ENCODE data around the gene PLEKHG4. TPM values are rescaled to one million over a fixed set of nuclear protein-coding genes. Genes with fewer than 3 reads are reported as not detected.

Gene PLEKHG4
- polyA plus RNA-seq, 2 of the 4 experiments (the other 2 are of a cell fraction) = 10.0 to 15.9 TPM

GRCh38 chr16:67326115-67326471 lies 46.8 kb downstream of the PLEKHG4 start:
- TF ChIP-seq FOXS1 (CRISPR knock-in tag; IDR thresholded peaks at IDR 0.05) (no peak), GATA3 (IDR thresholded peaks at IDR 0.05; ENCODE audit: borderline replicate concordance) (no peak), EP300 (IDR thresholded peaks at IDR 0.05) (no peak), HOXB13 (CRISPR knock-in tag; IDR thresholded peaks at IDR 0.05; ENCODE audit: low read depth) (no peak)
- POLR2A ChIA-PET = no interaction called here
- Histone ChIP-seq H3K4me2 (peak overlapping the region; percentile 92), H3K4me1 (peaks cover 15% of the 10 kb centered on the region), H3K27ac (peak overlapping the region; percentile 70 to 82), H3K4me3 (peak overlapping the region; percentile 60), H3K9me3 (no peaks in the 10 kb centered on the region)
- CTCF ChIA-PET = interaction anchor here (0.7 to 6.2 kb wide), 39 partner anchors 8 to 159 kb away, joined by 3 to 49 read pairs (median 6); partner anchors contain the start of genes FHOD1, SLC9A5 and TPPP3
- DNase-seq (ENCODE audit: low read depth in 1 of 2, low spot score in 1 of 2) = no peak
- 9% methylated on average over 11 of the region's 11 CpGs for WGBS (ENCODE audit: missing lambda C conversion rate)
- ATAC-seq = peak in 1 of 2 experiments; percentile 11; a peak in 2 of 6 replicates
- FAIRE-seq = no peak

GRCh38 chr16:67326472-67327309 lies 47.4 kb downstream of the PLEKHG4 start, which contains the start of the genes KCTD19 and LRRC36:
Gene KCTD19, minus strand, starts transcription at chr16:67326741. Its CDS starts 34 bp downstream, at chr16:67326707.
Gene LRRC36, plus strand, starts transcription at chr16:67326815. Its CDS starts 48 bp downstream, at chr16:67326863.
- Histone ChIP-seq H3K4me1 (peaks cover 15% of the 10 kb centered on the region), H3K4me2 (peak within 1 kb of the TSS; percentile 92), H3K4me3 (peak within 1 kb of the TSS; percentile 60), H3K27ac (peak within 1 kb of the TSS; percentile 70 to 82), H3K9me3 (no peaks in the 10 kb centered on the region)
- peak; percentile 37; the same call in 1 of the 2 replicates for TF ChIP-seq E2F6 (IDR thresholded peaks at IDR 0.05; ENCODE audit: borderline replicate concordance, low read depth)
- TF ChIP-seq CTCF (IDR thresholded peaks at IDR 0.05) = peak; percentile 62
- TF ChIP-seq RAD21 (conservative IDR thresholded peaks at IDR 0.05 in 1 of 2, IDR thresholded peaks at IDR 0.05 in 1 of 2) = peak; percentile 39 to 61
- TF ChIP-seq MAX (IDR thresholded peaks at IDR 0.05) = peak; percentile 46; the same call in 1 of the 2 replicates
- peak; percentile 43; the same call in 1 of the 2 replicates for TF ChIP-seq PHF8 (IDR thresholded peaks at IDR 0.05; ENCODE audit: borderline replicate concordance, low read depth)
- peak; percentile 56 for TF ChIP-seq SMC3 (IDR thresholded peaks at IDR 0.05)
- TF ChIP-seq CBX8 (IDR thresholded peaks at IDR 0.05) = no peak
- no peak for TF ChIP-seq SREBF2 (IDR thresholded peaks at IDR 0.05)
- POLR2A ChIA-PET = interaction anchor here (0.9 kb wide), 1 partner anchor 69 kb away, joined by 3 read pairs; no protein-coding TSS in a partner anchor
- no peak for FAIRE-seq
- CTCF ChIA-PET = interaction anchor here (0.6 to 6.2 kb wide), 47 partner anchors 9 to 356 kb away, joined by 3 to 49 read pairs (median 5); partner anchors contain the start of genes ATP6V0D1, FHOD1, SLC9A5 and TPPP3
- ATAC-seq = peak; percentile 99
- 11% methylated on average over 29 of the region's 61 CpGs for WGBS (ENCODE audit: missing lambda C conversion rate)
- DNase-seq (ENCODE audit: low read depth in 1 of 2, low spot score in 1 of 2) = peak; percentile 80 to 93

GRCh38 chr16:67327743-67328142 lies 48.4 kb downstream of the PLEKHG4 start:
- 71% methylated on average over 3 of the region's 3 CpGs for WGBS (ENCODE audit: missing lambda C conversion rate)
- Histone ChIP-seq H3K27ac (no peak overlapping the region), H3K4me2 (no peak overlapping the region), H3K4me3 (no peak overlapping the region), H3K9me3 (no peaks in the 10 kb centered on the region), H3K4me1 (peaks cover 15% of the 10 kb centered on the region)
- ChIA-PET CTCF (interaction anchor here (1.0 to 6.2 kb wide), 22 partner anchors 8 to 194 kb away, joined by 3 to 49 read pairs (median 9); no protein-coding TSS in a partner anchor), POLR2A (no interaction called here)
- no peak for FAIRE-seq
- TF ChIP-seq NPAS2 (CRISPR knock-in tag; IDR thresholded peaks at IDR 0.05; ENCODE audit: borderline replicate concordance) = no peak
- DNase-seq (ENCODE audit: low read depth in 1 of 2, low spot score in 1 of 2) = no peak
- ATAC-seq = no peak

GRCh38 chr16:67329901-67330300 lies 50.6 kb downstream of the PLEKHG4 start:
- Histone ChIP-seq H3K9me3 (no peaks in the 10 kb centered on the region), H3K4me1 (peaks cover 15% of the 10 kb centered on the region), H3K27ac (no peak overlapping the region), H3K4me3 (no peak overlapping the region), H3K4me2 (peak overlapping the region; percentile 52; the same call in 2 of the 3 replicates)
- DNase-seq (ENCODE audit: low read depth in 1 of 2, low spot score in 1 of 2) (no peak), FAIRE-seq (no peak), ATAC-seq (no peak)
- ChIA-PET CTCF (interaction anchor here (1.1 to 6.2 kb wide), 5 partner anchors 10 to 98 kb away, joined by 3 to 34 read pairs (median 7); partner anchors contain the start of gene ZDHHC1), POLR2A (no interaction called here)
- WGBS (ENCODE audit: missing lambda C conversion rate) = 30% methylated on average over 5 of the region's 5 CpGs
- TF ChIP-seq PHF8 (IDR thresholded peaks at IDR 0.05; ENCODE audit: borderline replicate concordance, low read depth) (no peak), BCL3 (IDR thresholded peaks at IDR 0.05) (no peak), KDM1A (IDR thresholded peaks at IDR 0.05; ENCODE audit: low read depth) (no peak), FOXS1 (CRISPR knock-in tag; IDR thresholded peaks at IDR 0.05) (no peak), JUNB (IDR thresholded peaks at IDR 0.05) (no peak), CBX8 (IDR thresholded peaks at IDR 0.05) (no peak), CHD2 (IDR thresholded peaks at IDR 0.05; ENCODE audit: low read length, partially characterized antibody) (no peak), NPAS2 (CRISPR knock-in tag; IDR thresholded peaks at IDR 0.05; ENCODE audit: borderline replicate concordance) (no peak), CHD4 (IDR thresholded peaks at IDR 0.05; ENCODE audit: borderline replicate concordance) (no peak), CBX2 (IDR thresholded peaks at IDR 0.05; ENCODE audit: borderline replicate concordance, low read depth) (no peak), HDAC2 (IDR thresholded peaks at IDR 0.05) (no peak), BHLHE40 (IDR thresholded peaks at IDR 0.05; ENCODE audit: low read depth, low read length) (no peak), HOXB13 (CRISPR knock-in tag; IDR thresholded peaks at IDR 0.05; ENCODE audit: low read depth) (no peak), HOXB5 (CRISPR knock-in tag; IDR thresholded peaks at IDR 0.05) (no peak), MAFK (IDR thresholded peaks at IDR 0.05; ENCODE audit: partially characterized antibody) (no peak)

Measured in A549 (cell line).